Endodermal cell (in vitro differentiated cells): ENCODE measurements around the gene USP17L13. TPM values are rescaled to one million over a fixed set of nuclear protein-coding genes. Genes with fewer than 3 reads are reported as not detected.
"Not testable (repeated sequence)": the region's sequence is repeated elsewhere in the genome, so short reads cannot be mapped to it uniquely, and the experiment has no call there.

Source experiments
- DNase-seq: peaks from one replicate; pipeline ENCODE4 v3.0.0-alpha.2; 2017
- H3K27ac ChIP-seq: 2 replicates; pipeline ENCODE4 v1.5.1; 2013; ENCODE audit warnings: mild to moderate bottlenecking, low read depth, low read length, moderate library complexity
- H3K27me3 ChIP-seq: 2 replicates; pipeline ENCODE4 v1.6.1; 2013; ENCODE audit warnings: mild to moderate bottlenecking, low read length, moderate library complexity; ENCODE audit not compliant: insufficient read depth, control insufficient read depth, poor library complexity, severe bottlenecking
- H3K36me3 ChIP-seq: 2 replicates; pipeline ENCODE4 v1.7.0; 2013; ENCODE audit warnings: mild to moderate bottlenecking, low read length, moderate library complexity; ENCODE audit not compliant: control insufficient read depth, insufficient read depth
- H3K4me1 ChIP-seq: one replicate; pipeline ENCODE4 v1.7.0; 2013; ENCODE audit warnings: low read length; ENCODE audit not compliant: control insufficient read depth, insufficient read depth
- H3K4me3 ChIP-seq: 2 replicates; pipeline ENCODE4 v1.5.1; 2013; ENCODE audit warnings: mild to moderate bottlenecking, low read length, moderate library complexity
- H3K9ac ChIP-seq: 2 replicates; pipeline ENCODE4 v1.6.1; 2013; ENCODE audit warnings: mild to moderate bottlenecking, low read length, moderate library complexity; ENCODE audit not compliant: poor library complexity, severe bottlenecking; ENCODE audit errors: extremely low read depth
- H3K9me3 ChIP-seq: 2 replicates; pipeline ENCODE4 v1.6.1; 2013; ENCODE audit warnings: mild to moderate bottlenecking, low read length, moderate library complexity; ENCODE audit not compliant: control insufficient read depth
- H3K27ac Mint-ChIP-seq: 2 replicates; pipeline ENCODE4 v1.8.0; 2020; ENCODE audit warnings: mixed read lengths
- H3K27me3 Mint-ChIP-seq: 2 replicates; pipeline ENCODE4 v1.8.0; 2021; ENCODE audit warnings: mild to moderate bottlenecking, mixed read lengths; ENCODE audit not compliant: insufficient read depth
- H3K36me3 Mint-ChIP-seq: 2 replicates; pipeline ENCODE4 v1.8.0; 2020; ENCODE audit warnings: low read depth, mixed read lengths
- H3K4me1 Mint-ChIP-seq: 2 replicates; pipeline ENCODE4 v1.8.0; 2020; ENCODE audit warnings: mixed read lengths
- H3K4me3 Mint-ChIP-seq: 2 replicates; pipeline ENCODE4 v1.8.0; 2020; ENCODE audit warnings: mild to moderate bottlenecking, moderate library complexity, mixed read lengths
- H3K9me3 Mint-ChIP-seq: 2 replicates; pipeline ENCODE4 v1.8.0; 2020; ENCODE audit warnings: mild to moderate bottlenecking, mixed read lengths
- WGBS, 2 experiments: methylation state at CpG; one replicate each; pipeline versions ENCODE4 v1.1.5 to v1.1.7; 2013; ENCODE audit warnings: missing lambda C conversion rate in 2 of 2, mixed read lengths in 1 of 2; ENCODE audit not compliant: insufficient coverage in 1 of 2, insufficient read length in 1 of 2; 5-methylcytosine and 5-hydroxymethylcytosine counted together
- total RNA-seq, 2 donors: library from RNA; stranded (reverse); fragmentation: NEBNext Ultra II Directional in 1 of 2; extraction: Animal tissue kit (Norgen Biotek cat#: 25700) in 1 of 2; gene quantifications; 2 replicates in 1 of 2; 3 replicates in 1 of 2; pipeline ENCODE4 v1.2.1, GENCODE V29; 2021

The USP17L13 gene
- total RNA-seq, 2 donors from 2014 or later: not detected

DNA sequence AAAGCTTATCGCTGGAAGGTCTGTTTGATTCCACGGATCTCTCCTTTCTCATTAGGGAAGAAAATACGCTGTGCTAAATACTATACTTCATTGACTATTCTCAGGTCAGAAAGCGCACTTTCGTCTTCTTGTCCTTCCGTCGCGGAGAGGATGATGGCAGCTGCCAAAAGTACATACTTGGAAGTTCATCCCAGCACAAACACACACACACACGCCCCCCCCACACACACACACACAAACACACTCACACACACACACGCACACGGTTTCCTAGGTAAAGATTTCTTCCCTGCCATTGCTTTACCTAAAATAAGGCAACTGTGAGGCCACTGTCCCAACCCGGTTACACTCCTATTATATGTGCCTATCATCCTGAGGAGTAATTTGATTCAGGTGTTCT is 13.8 kb downstream of the USP17L13 start:
- not testable (repeated sequence) for H3K4me3 Mint-ChIP-seq, H3K27ac Mint-ChIP-seq, H3K9me3 ChIP-seq, H3K4me3 ChIP-seq, H3K27me3 Mint-ChIP-seq, H3K4me1 ChIP-seq, H3K9me3 Mint-ChIP-seq, H3K36me3 Mint-ChIP-seq, H3K27me3 ChIP-seq, H3K36me3 ChIP-seq, H3K4me1 Mint-ChIP-seq, H3K9ac ChIP-seq, H3K27ac ChIP-seq
- peak; percentile 20 for DNase-seq
- WGBS, 2 experiments: no CpG with 5 or more reads among the region's 12 CpGs

DNA sequence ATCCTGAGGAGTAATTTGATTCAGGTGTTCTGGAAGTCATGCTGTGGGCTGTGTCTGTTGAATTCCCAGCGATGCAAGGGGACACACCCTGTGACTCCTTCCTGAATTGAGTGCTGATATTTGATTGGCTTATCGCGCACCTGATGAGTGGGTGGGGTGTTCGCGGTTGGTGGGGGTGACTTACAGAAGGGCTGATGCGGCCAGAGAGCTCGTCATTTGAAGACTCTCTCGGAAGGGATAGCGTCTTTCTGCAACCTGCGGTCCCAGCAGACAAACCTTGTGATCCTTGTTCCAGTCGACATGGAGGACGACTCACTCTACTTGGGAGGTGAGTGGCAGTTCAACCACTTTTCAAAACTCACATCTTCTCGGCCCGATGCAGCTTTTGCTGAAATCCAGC is 18.9 kb downstream of the USP17L13 start, which contains the start of gene USP17L17:
Gene USP17L17 (plus strand): TSS at position 301 of the 400 bp plus-strand sequence. CDS start 0 bp downstream, at position 301.
- not testable (repeated sequence) for DNase-seq, H3K9ac ChIP-seq, H3K4me1 Mint-ChIP-seq, H3K4me3 ChIP-seq, H3K36me3 Mint-ChIP-seq, H3K9me3 Mint-ChIP-seq, H3K27me3 Mint-ChIP-seq, H3K4me3 Mint-ChIP-seq, H3K9me3 ChIP-seq, H3K27me3 ChIP-seq, H3K27ac ChIP-seq, H3K4me1 ChIP-seq, H3K27ac Mint-ChIP-seq, H3K36me3 ChIP-seq
- no CpG with 5 or more reads among the region's 14 CpGs for WGBS, 2 experiments

DNA sequence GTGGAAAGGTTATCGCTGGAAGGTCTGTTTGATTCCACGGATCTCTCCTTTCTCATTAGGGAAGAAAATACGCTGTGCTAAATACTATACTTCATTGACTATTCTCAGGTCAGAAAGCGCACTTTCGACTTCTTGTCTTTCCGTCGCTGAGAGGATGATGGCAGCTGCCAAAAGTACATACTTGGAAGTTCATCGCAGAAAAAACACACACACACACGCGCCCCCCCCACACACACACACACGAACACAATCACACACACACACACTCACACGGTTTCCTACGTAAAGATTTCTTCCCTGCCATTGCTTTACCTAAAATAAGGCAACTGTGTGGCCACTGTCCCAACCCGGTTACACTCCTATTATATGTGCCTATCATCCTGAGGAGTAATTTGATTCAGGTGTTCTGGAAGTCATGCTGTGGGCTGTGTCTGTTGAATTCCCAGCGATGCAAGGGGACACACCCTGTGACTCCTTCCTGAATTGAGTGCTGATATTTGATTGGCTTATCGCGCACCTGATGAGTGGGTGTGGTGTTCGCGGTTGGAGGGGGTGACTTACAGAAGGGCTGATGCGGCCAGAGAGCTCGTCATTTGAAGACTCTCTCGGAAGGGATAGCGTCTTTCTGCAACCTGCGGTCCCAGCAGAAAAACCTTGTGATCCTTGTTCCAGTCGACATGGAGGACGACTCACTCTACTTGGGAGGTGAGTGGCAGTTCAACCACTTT is 23.4 kb downstream of the USP17L13 start, which contains the start of gene USP17L18:
Gene USP17L18 (plus strand): TSS at position 678 of the 728 bp plus-strand sequence. CDS start 0 bp downstream, at position 678.
- peak; percentile 10 for DNase-seq

DNA sequence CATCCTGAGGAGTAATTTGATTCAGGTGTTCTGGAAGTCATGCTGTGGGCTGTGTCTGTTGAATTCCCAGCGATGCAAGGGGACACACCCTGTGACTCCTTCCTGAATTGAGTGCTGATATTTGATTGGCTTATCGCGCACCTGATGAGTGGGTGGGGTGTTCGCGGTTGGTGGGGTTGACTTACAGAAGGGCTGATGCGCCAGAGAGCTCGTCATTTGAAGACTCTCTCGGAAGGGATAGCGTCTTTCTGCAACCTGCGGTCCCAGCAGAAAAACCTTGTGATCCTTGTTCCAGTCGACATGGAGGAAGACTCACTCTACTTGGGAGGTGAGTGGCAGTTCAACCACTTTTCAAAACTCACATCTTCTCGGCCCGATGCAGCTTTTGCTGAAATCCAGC is 28.4 kb downstream of the USP17L13 start, which contains the start of gene USP17L19:
Gene USP17L19 (plus strand): TSS at position 301 of the 400 bp plus-strand sequence. CDS start 0 bp downstream, at position 301.
- H3K4me1 Mint-ChIP-seq, H3K4me3 ChIP-seq, DNase-seq, H3K9me3 ChIP-seq, H3K9ac ChIP-seq, H3K4me3 Mint-ChIP-seq, H3K27me3 Mint-ChIP-seq, H3K36me3 Mint-ChIP-seq, H3K9me3 Mint-ChIP-seq, H3K27ac ChIP-seq, H3K27ac Mint-ChIP-seq, H3K4me1 ChIP-seq, H3K36me3 ChIP-seq, H3K27me3 ChIP-seq: not testable (repeated sequence)
- no CpG with 5 or more reads among the region's 13 CpGs for WGBS, 2 experiments

More for the DNA sequence above, 23.4 kb downstream of the USP17L13 start, which contains the start of gene USP17L18:
- H3K9ac ChIP-seq, H3K27ac Mint-ChIP-seq, H3K4me3 ChIP-seq, H3K9me3 Mint-ChIP-seq, H3K4me1 Mint-ChIP-seq, H3K9me3 ChIP-seq, H3K27me3 Mint-ChIP-seq, H3K27ac ChIP-seq, H3K36me3 ChIP-seq, H3K4me3 Mint-ChIP-seq, H3K4me1 ChIP-seq, H3K36me3 Mint-ChIP-seq, H3K27me3 ChIP-seq: not testable (repeated sequence)
- 87% methylated on average over 4 of the region's 26 CpGs; no CpG with 5 or more reads in 1 of the 2 experiments for WGBS, 2 experiments

DNA sequence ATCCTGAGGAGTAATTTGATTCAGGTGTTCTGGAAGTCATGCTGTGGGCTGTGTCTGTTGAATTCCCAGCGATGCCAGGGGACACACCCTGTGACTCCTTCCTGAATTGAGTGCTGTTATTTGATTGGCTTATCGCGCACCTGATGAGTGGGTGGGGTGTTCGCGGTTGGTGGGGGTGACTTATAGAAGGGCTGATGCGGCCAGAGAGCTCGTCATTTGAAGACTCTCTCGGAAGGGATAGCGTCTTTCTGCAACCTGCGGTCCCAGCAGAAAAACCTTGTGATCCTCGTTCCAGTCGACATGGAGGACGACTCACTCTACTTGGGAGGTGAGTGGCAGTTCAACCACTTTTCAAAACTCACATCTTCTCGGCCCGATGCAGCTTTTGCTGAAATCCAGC is 33.1 kb downstream of the USP17L13 start, which contains the start of gene USP17L20:
Gene USP17L20 (plus strand): TSS at position 301 of the 400 bp plus-strand sequence. CDS start 0 bp downstream, at position 301.
- not testable (repeated sequence) for H3K27ac Mint-ChIP-seq, H3K9me3 Mint-ChIP-seq, H3K4me3 Mint-ChIP-seq, H3K4me3 ChIP-seq, H3K27me3 ChIP-seq, H3K9me3 ChIP-seq, H3K4me1 ChIP-seq, H3K27ac ChIP-seq, H3K4me1 Mint-ChIP-seq, H3K27me3 Mint-ChIP-seq, H3K9ac ChIP-seq, DNase-seq, H3K36me3 Mint-ChIP-seq, H3K36me3 ChIP-seq
- WGBS, 2 experiments: no CpG with 5 or more reads among the region's 15 CpGs

DNA sequence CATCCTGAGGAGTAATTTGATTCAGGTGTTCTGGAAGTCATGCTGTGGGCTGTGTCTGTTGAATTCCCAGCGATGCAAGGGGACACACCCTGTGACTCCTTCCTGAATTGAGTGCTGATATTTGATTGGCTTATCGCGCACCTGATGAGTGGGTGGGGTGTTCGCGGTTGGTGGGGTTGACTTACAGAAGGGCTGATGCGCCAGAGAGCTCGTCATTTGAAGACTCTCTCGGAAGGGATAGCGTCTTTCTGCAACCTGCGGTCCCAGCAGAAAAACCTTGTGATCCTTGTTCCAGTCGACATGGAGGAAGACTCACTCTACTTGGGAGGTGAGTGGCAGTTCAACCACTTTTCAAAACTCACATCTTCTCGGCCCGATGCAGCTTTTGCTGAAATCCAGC is 37.9 kb downstream of the USP17L13 start, which contains the start of gene USP17L21:
Gene USP17L21 (plus strand): TSS at position 301 of the 400 bp plus-strand sequence. CDS start 0 bp downstream, at position 301.
- H3K36me3 ChIP-seq, H3K36me3 Mint-ChIP-seq, H3K4me1 Mint-ChIP-seq, H3K9me3 ChIP-seq, H3K27ac ChIP-seq, H3K9me3 Mint-ChIP-seq, H3K27ac Mint-ChIP-seq, H3K4me1 ChIP-seq, DNase-seq, H3K27me3 ChIP-seq, H3K4me3 Mint-ChIP-seq, H3K9ac ChIP-seq, H3K4me3 ChIP-seq, H3K27me3 Mint-ChIP-seq: not testable (repeated sequence)
- no CpG with 5 or more reads among the region's 13 CpGs for whole genome bisulfite sequencing, 2 experiments

DNA sequence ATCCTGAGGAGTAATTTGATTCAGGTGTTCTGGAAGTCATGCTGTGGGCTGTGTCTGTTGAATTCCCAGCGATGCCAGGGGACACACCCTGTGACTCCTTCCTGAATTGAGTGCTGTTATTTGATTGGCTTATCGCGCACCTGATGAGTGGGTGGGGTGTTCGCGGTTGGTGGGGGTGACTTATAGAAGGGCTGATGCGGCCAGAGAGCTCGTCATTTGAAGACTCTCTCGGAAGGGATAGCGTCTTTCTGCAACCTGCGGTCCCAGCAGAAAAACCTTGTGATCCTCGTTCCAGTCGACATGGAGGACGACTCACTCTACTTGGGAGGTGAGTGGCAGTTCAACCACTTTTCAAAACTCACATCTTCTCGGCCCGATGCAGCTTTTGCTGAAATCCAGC is 42.6 kb downstream of the USP17L13 start, which contains the start of gene USP17L22:
Gene USP17L22 (plus strand): TSS at position 301 of the 400 bp plus-strand sequence. CDS start 0 bp downstream, at position 301.
- not testable (repeated sequence) for H3K4me1 ChIP-seq, H3K9me3 Mint-ChIP-seq, DNase-seq, H3K9me3 ChIP-seq, H3K9ac ChIP-seq, H3K36me3 Mint-ChIP-seq, H3K27me3 Mint-ChIP-seq, H3K4me1 Mint-ChIP-seq, H3K4me3 Mint-ChIP-seq, H3K27me3 ChIP-seq, H3K4me3 ChIP-seq, H3K27ac Mint-ChIP-seq, H3K36me3 ChIP-seq, H3K27ac ChIP-seq
- WGBS, 2 experiments: no CpG with 5 or more reads among the region's 15 CpGs
